OCI-LY7 (cell line): ENCODE data around the gene USP6. TPM values are rescaled to one million over a fixed set of nuclear protein-coding genes. Genes with fewer than 3 reads are reported as not detected.
"Not testable (repeated sequence)": the region's sequence is repeated elsewhere in the genome, so short reads cannot be mapped to it uniquely, and the experiment has no call there.

Experiments used
- BruUV-seq: library from RNA; stranded (reverse); fragments of 400-500 nt; replicated peaks from 2 replicates; lab custom pipeline; 2021; lab: Mats Ljungman, UMichigan
- CTCF ChIA-PET: fragments of 300-600 bp; sonication (Branson Sonifier 250); formaldehyde crosslinking; loops from one replicate; lab custom pipeline; 2022; ENCODE audit warnings: antibody characterized with exemption; ENCODE audit not compliant: unreplicated experiment; lab: Charles Lee
- POLR2A ChIA-PET: fragments of 300-600 bp; sonication (Branson Sonifier 250); formaldehyde crosslinking; loops from one replicate; lab custom pipeline; 2022; ENCODE audit warnings: antibody characterized with exemption; lab: Charles Lee
- DNase-seq: peaks from one replicate; pipeline ENCODE4 v3.0.0-alpha.2; 2015; ENCODE audit warnings: low spot score
- H2AFZ ChIP-seq: fragments of 200-600 bp; sonication (generic), shearing (Covaris generic); 2 replicates; pipeline ENCODE4 v1.6.1; 2014; ENCODE audit warnings: mild to moderate bottlenecking, antibody characterized with exemption, low read length, moderate library complexity
- H3K27ac ChIP-seq: fragments of 200-600 bp; sonication (generic); 2 replicates; pipeline ENCODE4 v1.5.1; 2014; ENCODE audit warnings: mixed run types, low read depth, mild to moderate bottlenecking, moderate library complexity, low read length, inconsistent platforms; ENCODE audit not compliant: poor library complexity, severe bottlenecking
- H3K36me3 ChIP-seq: fragments of 200-600 bp; sonication (generic); 2 replicates; pipeline ENCODE4 v1.6.1; 2014; ENCODE audit warnings: mild to moderate bottlenecking, antibody characterized with exemption, low read length, moderate library complexity, mixed read lengths; ENCODE audit not compliant: insufficient read depth
- H3K4me1 ChIP-seq: fragments of 200-600 bp; sonication (generic); 2 replicates; pipeline ENCODE4 v1.5.1; 2014; ENCODE audit warnings: mild to moderate bottlenecking, low read length; ENCODE audit not compliant: insufficient read depth, poor library complexity, severe bottlenecking
- H3K4me2 ChIP-seq: fragments of 200-600 bp; sonication (generic); 2 replicates; pipeline ENCODE4 v1.6.1; 2014; ENCODE audit warnings: mild to moderate bottlenecking, low read length
- H3K4me3 ChIP-seq: fragments of 200-600 bp; sonication (generic); 2 replicates; pipeline ENCODE4 v1.5.1; 2014; ENCODE audit warnings: mild to moderate bottlenecking, low read depth, low read length; ENCODE audit not compliant: poor library complexity, severe bottlenecking
- H3K79me2 ChIP-seq: fragments of 200-600 bp; sonication (generic); 2 replicates; pipeline ENCODE4 v1.6.1; 2016; ENCODE audit warnings: low read depth, mild to moderate bottlenecking, low read length, moderate library complexity, mixed read lengths; ENCODE audit not compliant: insufficient read depth
- H3K9me2 ChIP-seq: fragments of 200-600 bp; sonication (generic); 2 replicates; pipeline ENCODE4 v1.6.1; 2016; ENCODE audit warnings: mild to moderate bottlenecking, low read length, mixed read lengths; ENCODE audit not compliant: insufficient read depth
- H3K9me3 ChIP-seq: fragments of 200-600 bp; sonication (generic); 2 replicates; pipeline ENCODE4 v1.6.1; 2014; ENCODE audit warnings: mild to moderate bottlenecking, mixed run types, low read length, mixed read lengths
- H4K20me1 ChIP-seq: fragments of 200-600 bp; sonication (generic); 2 replicates; pipeline ENCODE4 v1.6.1; 2014; ENCODE audit warnings: mild to moderate bottlenecking, antibody characterized with exemption, low read length, moderate library complexity, mixed read lengths; ENCODE audit not compliant: insufficient read depth
- CTCF ChIP-seq: fragments of 200-600 bp; sonication (generic); conservative IDR thresholded peaks from 2 replicates; pipeline ENCODE4 v1.5.1; 2014; ENCODE audit warnings: mild to moderate bottlenecking, antibody characterized with exemption, low read length, moderate library complexity, mixed read lengths
- EZH2phosphoT487 ChIP-seq: fragments of 200-600 bp; sonication (generic); IDR thresholded peaks from 2 replicates; pipeline ENCODE4 v1.6.1; 2018; ENCODE audit warnings: low read depth, borderline replicate concordance, mild to moderate bottlenecking, mixed run types, antibody characterized with exemption, low read length, moderate library complexity, mixed read lengths
- intact Hi-C: fragments of 100-400 bp; cut with micrococcal nuclease; formaldehyde crosslinking; loops from one replicate; pipeline ENCODE4 v1.10.0; 2022; ENCODE audit not compliant: unreplicated experiment
- total RNA-seq, 2 experiments: library from RNA; depleted of rRNA in 1 of 2; stranded (reverse); fragments of >200 nt in 1 of 2; shearing (Covaris generic) in 1 of 2; gene quantifications; 2 replicates each; pipeline ENCODE4 v1.2.3, GENCODE V29; 2014 to 2022

Gene USP6
- total RNA-seq, 2 experiments from 2014 or later: 0.03 to 0.11 TPM

DNA sequence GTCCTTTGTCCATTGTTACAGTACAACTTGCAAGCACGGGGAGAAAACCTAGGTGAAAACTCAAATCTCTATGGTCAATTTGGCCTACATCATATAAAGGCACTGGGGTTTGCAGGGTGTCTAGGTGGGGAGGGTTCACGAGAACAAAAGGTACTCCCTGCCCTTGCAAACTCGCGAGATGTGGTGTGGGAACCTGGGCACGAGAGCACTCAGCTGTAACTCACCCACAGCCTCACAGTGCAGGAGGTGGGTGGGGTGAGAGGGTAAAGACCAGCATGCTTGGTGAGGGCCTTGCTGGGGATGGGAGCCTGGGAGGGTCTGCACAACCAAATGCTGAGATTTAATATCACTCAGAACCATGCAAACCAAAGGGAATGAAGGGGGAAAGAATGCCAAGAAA, 94.3 kb downstream of the USP6 start:
- Histone ChIP-seq H3K27ac (peak overlapping the region; percentile 85), H2AFZ (peak overlapping the region; percentile 93), H4K20me1 (no peaks in the 10 kb centered on the region), H3K9me3 (no peaks in the 10 kb centered on the region), H3K4me2 (peak overlapping the region; percentile 69), H3K9me2 (no peaks in the 10 kb centered on the region), H3K79me2 (no peaks in the 10 kb centered on the region), H3K4me3 (peak overlapping the region; percentile 40), H3K36me3 (no peaks in the 10 kb centered on the region), H3K4me1 (peaks cover 47% of the 10 kb centered on the region)
- no peak for TF ChIP-seq EZH2phosphoT487
- TF ChIP-seq CTCF: no peak
- DNase-seq: no peak
- CTCF ChIA-PET: interaction anchor here (0.8 kb wide), 1 partner anchor 259 kb away, joined by 3 read pairs; the partner anchor contains the start of gene DHX33
- intact Hi-C loops: no loop called here
- POLR2A ChIA-PET: interaction anchor here (1.1 to 4.5 kb wide), 3 partner anchors 9 to 15 kb away, joined by 5 to 36 read pairs (median 20); no protein-coding TSS in a partner anchor
- no TSS peak for BruUV-seq

DNA sequence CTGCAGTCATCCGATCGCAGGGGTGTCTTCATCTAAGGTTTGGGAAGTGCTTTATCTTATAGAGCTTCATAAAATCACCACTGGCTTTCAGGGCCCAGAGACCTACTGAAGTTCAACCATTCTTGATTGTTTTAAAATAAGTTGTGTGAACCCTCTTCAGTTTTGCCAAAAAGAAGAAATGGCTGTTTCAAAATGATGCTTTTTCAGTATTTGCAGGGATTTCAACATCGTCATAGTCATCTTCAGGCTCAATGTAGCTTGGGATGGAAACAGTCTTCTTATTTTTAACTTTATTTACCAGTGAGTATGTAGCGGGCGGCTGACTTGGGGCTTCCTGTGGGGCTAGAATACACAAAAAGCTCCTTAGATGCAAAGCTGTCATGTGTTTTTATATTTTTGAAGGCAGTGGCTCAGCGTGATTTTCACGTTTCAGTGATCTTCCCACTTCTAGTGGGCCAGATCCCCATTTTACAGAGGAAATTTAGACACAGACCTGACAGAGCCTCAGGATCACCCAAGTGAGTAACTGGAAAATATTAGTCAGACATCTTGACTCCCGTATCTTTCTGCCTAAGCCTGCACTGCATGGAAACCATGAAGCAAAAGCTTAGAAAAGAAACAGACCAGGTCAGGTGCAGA, 94.9 kb downstream of the USP6 start:
- Histone ChIP-seq H3K27ac (peak overlapping the region; percentile 85), H3K4me2 (peak overlapping the region; percentile 69), H3K9me3 (no peaks in the 10 kb centered on the region), H3K4me3 (peak overlapping the region; percentile 40), H3K36me3 (no peaks in the 10 kb centered on the region), H2AFZ (peak overlapping the region; percentile 93), H4K20me1 (no peaks in the 10 kb centered on the region), H3K4me1 (peaks cover 47% of the 10 kb centered on the region), H3K79me2 (no peaks in the 10 kb centered on the region), H3K9me2 (no peaks in the 10 kb centered on the region)
- TF ChIP-seq CTCF: no peak
- TF ChIP-seq EZH2phosphoT487: no peak
- no TSS peak for BruUV-seq
- POLR2A ChIA-PET: interaction anchor here (0.7 to 4.5 kb wide), 5 partner anchors 10 to 649 kb away, joined by 3 to 36 read pairs (median 5); no protein-coding TSS in a partner anchor
- intact Hi-C loops: loop anchor here (1.0 kb wide), 2 partner anchors 10 to 11 kb away; no protein-coding TSS in a partner anchor
- CTCF ChIA-PET: interaction anchor here (0.8 kb wide), 1 partner anchor 258 kb away, joined by 3 read pairs; the partner anchor contains the start of gene DHX33
- DNase-seq: peak; percentile 72

DNA sequence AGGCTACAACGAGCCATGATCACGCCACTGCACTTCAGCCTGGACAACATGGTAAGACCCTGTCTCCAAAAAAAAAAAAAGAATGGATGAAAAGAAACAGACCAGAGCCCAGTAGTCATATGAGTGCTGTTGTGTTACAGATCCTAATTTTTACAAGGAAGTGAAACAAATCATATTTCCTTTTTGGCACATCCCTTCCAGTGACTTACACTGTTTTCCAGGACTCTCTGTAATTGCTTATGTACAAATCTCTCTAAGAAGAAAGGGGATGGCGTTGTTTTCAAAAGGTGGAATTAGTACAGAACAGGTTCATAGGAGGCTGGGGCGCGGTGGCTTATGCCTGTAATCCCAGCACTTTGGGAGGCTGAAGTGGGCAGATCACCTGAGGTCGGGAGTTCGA, 95.6 kb downstream of the USP6 start:
- POLR2A ChIA-PET: interaction anchor here (0.7 to 4.5 kb wide), 5 partner anchors 13 to 650 kb away, joined by 3 to 36 read pairs (median 3); partner anchors contain the start of gene SCIMP
- Histone ChIP-seq H3K4me1 (peaks cover 47% of the 10 kb centered on the region), H3K9me3 (no peaks in the 10 kb centered on the region), H3K9me2 (no peaks in the 10 kb centered on the region), H3K4me2 (peak overlapping the region; percentile 69), H3K79me2 (no peaks in the 10 kb centered on the region), H2AFZ (peak overlapping the region; percentile 93; the same call in 1 of the 2 replicates), H4K20me1 (no peaks in the 10 kb centered on the region), H3K4me3 (peak overlapping the region; percentile 40), H3K36me3 (no peaks in the 10 kb centered on the region), H3K27ac (peak overlapping the region; percentile 85)
- no TSS peak for BruUV-seq
- intact Hi-C loops: loop anchor here (1.0 kb wide), 2 partner anchors 10 to 11 kb away; no protein-coding TSS in a partner anchor
- CTCF ChIA-PET: interaction anchor here (2.1 kb wide), 1 partner anchor 27 kb away, joined by 6 read pairs; no protein-coding TSS in a partner anchor
- no peak for TF ChIP-seq CTCF
- no peak for DNase-seq

DNA sequence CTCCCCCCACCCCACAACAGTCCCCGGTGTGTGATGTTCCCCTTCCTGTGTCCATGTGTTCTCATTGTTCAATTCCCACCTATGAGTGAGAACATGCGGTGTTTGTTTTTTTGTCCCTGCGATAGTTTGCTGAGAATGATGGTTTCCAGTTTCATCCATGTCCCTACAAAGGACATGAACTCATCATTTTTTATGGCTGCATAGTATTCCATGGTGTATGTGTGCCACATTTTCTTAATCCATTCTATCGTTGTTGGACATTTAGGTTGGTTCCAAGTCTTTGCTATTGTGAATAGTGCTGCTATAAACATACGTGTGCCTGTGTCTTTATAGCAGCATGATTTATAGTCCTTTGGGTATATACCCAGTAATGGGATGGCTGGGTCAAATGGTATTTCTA, 101.7 kb downstream of the USP6 start:
- H3K4me3 ChIP-seq, BruUV-seq, H3K9me2 ChIP-seq, H3K4me2 ChIP-seq, H3K27ac ChIP-seq, H3K79me2 ChIP-seq, H4K20me1 ChIP-seq, CTCF ChIA-PET, H2AFZ ChIP-seq, intact Hi-C loops, H3K36me3 ChIP-seq, POLR2A ChIA-PET, H3K9me3 ChIP-seq, DNase-seq: not testable (repeated sequence)
- H3K4me1 ChIP-seq: peaks cover 45% of the 10 kb centered on the region
